GM21619 (cell line): ENCODE results near the gene PRKG1.

Experiments used
- ATAC-seq: cut with Tn5 transposase; IDR thresholded peaks from one replicate; pipeline ENCODE4 v1.9.1; 2021; ENCODE audit not compliant: unreplicated experiment

Gene PRKG1

GRCh38 chr10:51950371-51950995, 876.2 kb downstream of the PRKG1 start:
- no peak for ATAC-seq

GRCh38 chr10:51950996-51951555, 876.8 kb downstream of the PRKG1 start:
- no peak for ATAC-seq

GRCh38 chr10:51951601-51952000, 877.3 kb downstream of the PRKG1 start:
- no peak for ATAC-seq

- ATAC-seq, result no peak
These were observed 877.8 kb downstream of the PRKG1 start for GRCh38 chr10:51952056-51952455.

GRCh38 chr10:51955696-51956095, 881.4 kb downstream of the PRKG1 start:
- no peak for ATAC-seq

GRCh38 chr10:51956822-51957221, 882.5 kb downstream of the PRKG1 start:
- no peak for ATAC-seq

GRCh38 chr10:51960494-51960895, 886.2 kb downstream of the PRKG1 start:
- no peak for ATAC-seq

GRCh38 chr10:51961401-51961800, 887.1 kb downstream of the PRKG1 start:
- no peak for ATAC-seq

GRCh38 chr10:51964630-51965029, 890.3 kb downstream of the PRKG1 start:
- no peak for ATAC-seq

GRCh38 chr10:51965451-51965850, 891.2 kb downstream of the PRKG1 start:
- no peak for ATAC-seq

GRCh38 chr10:51972733-51973346, 898.6 kb downstream of the PRKG1 start:
- no peak for ATAC-seq

- ATAC-seq, result no peak
These were observed 906.5 kb downstream of the PRKG1 start for GRCh38 chr10:51980752-51981151.

- no peak for ATAC-seq
These were observed 907.4 kb downstream of the PRKG1 start for GRCh38 chr10:51981731-51982130.

- no peak for ATAC-seq
These were observed 909.2 kb downstream of the PRKG1 start for GRCh38 chr10:51983481-51983880.

- no peak for ATAC-seq
These were observed 911.0 kb downstream of the PRKG1 start for GRCh38 chr10:51985336-51985735.

GRCh38 chr10:51986516-51986915, 912.2 kb downstream of the PRKG1 start:
- ATAC-seq, result no peak

GRCh38 chr10:51993475-51993874, 919.2 kb downstream of the PRKG1 start:
- ATAC-seq, result no peak

GRCh38 chr10:51999096-51999495, 924.8 kb downstream of the PRKG1 start:
- ATAC-seq, result no peak

- no peak for ATAC-seq
These were observed 930.2 kb downstream of the PRKG1 start for GRCh38 chr10:52004342-52004949.

GRCh38 chr10:52007091-52007490, 932.8 kb downstream of the PRKG1 start:
- no peak for ATAC-seq

GRCh38 chr10:52011118-52011517, 936.8 kb downstream of the PRKG1 start:
- ATAC-seq, result no peak

GRCh38 chr10:52019077-52019555, 944.8 kb downstream of the PRKG1 start:
- ATAC-seq, result no peak
